NCI-H460 (cell line): ENCODE data around the gene TPT1. TPM values are rescaled to one million over a fixed set of nuclear protein-coding genes. Genes with fewer than 3 reads are reported as not detected.

Experiments
- DNase-seq: peaks from one replicate; pipeline ENCODE4 v3.0.0-alpha.2; 2016; ENCODE audit warnings: low read depth; ENCODE audit errors: extremely low read depth
- total RNA-seq: library from RNA; depleted of rRNA; stranded (reverse); fragments of >200 nt; shearing (Covaris generic); gene quantifications from 2 replicates; pipeline ENCODE4 v1.2.3, GENCODE V29; 2014

The TPT1 gene
- total RNA-seq, 1 experiment from 2014 or later, result 3,373 TPM

DNA sequence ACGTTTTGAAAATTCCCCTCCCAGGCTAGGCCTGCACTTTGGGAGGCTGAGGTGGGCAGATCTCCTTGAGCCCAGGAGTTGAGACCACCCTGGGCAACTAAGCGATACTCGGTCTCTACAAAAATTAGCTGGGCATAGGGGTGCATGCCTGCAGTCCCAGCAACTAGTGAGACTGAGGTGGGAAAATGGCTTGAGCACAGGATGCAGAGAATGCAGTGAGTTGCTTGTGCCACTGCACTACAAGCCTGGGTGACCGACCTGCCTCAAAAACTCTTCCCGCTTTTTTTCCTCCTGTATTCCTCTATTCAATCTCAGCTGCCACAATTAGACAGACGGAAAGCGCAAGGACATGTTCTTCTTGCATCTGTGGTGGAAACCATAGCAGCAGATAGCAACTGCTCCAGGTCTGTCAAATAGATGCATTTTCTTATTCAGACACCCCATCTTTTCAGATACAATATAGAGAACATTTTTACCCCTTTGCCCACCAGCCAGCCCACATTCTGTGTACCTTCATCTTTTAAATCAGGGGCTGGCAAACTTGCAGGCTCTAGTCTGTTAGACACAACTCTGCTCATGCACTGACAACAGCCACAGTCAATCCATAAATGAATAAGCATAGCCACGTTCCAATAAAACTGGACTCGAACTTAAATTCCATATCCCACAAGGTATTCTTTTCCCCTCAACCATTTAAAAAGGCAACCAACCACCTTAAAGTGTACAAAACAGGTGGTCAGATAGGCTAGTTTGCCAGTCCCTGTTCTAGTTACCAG is 4.8 kb downstream of the TPT1 start:
- no peak for DNase-seq

DNA sequence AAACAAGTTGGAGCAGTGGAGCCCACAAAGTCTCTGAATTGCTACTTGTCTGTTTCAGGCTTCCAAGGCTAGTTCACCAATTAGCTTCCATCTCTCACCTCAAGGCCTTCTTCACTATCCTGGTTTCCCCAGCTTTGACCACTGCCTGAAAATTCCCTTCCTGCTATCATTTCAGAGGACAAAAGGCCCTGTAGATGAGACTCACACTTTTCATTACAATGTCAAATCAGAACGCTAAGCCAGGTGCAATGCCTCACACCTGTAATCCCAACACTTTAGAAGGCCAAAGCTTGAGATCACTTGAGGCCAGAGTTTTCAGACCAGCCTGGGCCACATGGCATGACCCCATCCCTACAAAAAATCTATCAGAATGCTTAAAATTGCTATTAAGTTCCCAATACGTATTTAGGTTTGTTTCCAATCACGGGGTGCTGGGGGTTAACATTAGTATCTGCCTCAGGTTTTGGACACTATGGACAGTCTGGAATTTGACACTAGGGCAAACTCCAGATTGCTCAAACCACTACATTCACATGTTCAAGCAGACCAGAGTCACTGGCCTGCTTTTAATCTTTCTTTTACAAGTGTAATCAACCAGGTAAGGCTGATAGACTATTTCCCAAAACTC is 5.5 kb downstream of the TPT1 start:
- no peak for DNase-seq

GRCh38 chr13:45333977-45334922 is 6.7 kb downstream of the TPT1 start:
- DNase-seq, result no peak

DNA sequence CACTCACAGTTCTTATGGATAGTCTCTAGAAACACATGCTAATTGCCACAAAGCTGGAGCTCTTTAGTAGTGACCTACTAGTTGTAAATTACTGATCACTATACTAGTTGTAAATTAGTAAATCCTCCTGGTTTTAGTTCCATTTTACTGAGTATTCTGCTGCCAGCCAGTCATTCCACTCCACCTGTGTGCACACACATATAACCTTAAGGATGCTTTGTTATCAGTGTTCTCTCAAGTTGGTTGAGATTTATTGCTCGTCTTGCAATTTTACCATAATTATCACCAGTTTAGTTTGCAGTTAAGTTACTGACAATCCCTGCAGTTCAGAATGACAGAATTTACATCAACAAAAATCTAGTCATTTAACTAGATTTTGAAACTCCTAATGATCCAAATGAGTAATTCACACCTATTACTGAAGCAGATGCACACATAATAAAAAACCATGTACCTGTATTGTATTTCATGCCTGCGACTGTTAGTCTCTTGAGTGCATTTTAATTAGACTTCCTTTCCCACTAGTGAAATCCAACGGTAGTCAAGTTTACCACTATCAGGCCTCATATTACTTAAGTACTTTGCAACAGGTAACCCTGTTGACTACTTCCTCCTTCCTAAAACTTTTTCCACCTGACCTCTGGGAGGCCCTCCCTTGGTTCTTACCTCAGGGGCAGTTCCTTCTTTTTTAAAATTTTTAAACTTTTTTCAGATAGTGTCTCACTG is 7.6 kb downstream of the TPT1 start:
- DNase-seq, result no peak

- no peak for DNase-seq
These were observed 8.2 kb downstream of the TPT1 start for GRCh38 chr13:45332831-45333219.

DNA sequence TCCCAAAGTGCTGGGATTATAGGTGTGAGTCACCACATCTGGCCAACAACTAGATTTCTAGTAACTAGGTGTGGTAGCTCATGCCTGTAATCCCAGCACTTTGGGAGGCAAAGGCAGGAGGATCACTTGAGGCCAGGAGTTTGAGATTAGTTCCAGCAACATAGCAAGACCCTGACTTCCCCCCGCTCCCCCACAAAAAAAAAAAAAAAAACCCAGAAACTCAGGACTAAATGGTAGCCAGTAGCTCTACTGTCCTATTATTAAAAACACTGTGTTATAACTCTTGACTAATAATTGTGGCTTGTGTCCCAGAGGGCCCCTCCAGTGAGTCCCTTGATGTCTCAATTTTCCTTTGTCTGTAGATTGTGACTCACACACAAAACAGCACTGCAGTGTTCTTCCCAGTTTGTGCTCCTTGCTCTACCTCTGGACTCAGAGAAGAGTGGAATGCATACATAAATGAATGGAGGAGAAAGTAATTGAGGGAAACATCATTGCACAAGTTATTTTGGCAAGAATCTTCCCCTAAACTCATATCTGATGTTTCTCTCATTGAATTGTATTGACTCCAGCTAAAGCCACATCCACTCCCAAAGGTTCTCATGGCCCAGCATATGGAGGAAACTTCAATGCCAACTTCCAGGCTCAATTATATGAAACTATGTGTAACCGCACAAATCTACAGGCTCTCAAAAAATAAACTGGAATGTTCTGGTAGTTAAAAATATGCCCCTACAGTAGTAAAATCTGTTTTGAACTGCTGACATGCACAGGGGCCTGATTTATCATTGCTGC is 8.8 kb downstream of the TPT1 start:
- DNase-seq, result no peak

- DNase-seq, result no peak
These were observed 9.3 kb downstream of the TPT1 start for GRCh38 chr13:45331692-45332035.

- no peak for DNase-seq
These were observed 9.8 kb downstream of the TPT1 start for GRCh38 chr13:45331123-45331619.

GRCh38 chr13:45328661-45329111 is 12.3 kb downstream of the TPT1 start:
- DNase-seq, result no peak

- DNase-seq, result no peak
These were observed 13.6 kb downstream of the TPT1 start for GRCh38 chr13:45327253-45327955.

DNA sequence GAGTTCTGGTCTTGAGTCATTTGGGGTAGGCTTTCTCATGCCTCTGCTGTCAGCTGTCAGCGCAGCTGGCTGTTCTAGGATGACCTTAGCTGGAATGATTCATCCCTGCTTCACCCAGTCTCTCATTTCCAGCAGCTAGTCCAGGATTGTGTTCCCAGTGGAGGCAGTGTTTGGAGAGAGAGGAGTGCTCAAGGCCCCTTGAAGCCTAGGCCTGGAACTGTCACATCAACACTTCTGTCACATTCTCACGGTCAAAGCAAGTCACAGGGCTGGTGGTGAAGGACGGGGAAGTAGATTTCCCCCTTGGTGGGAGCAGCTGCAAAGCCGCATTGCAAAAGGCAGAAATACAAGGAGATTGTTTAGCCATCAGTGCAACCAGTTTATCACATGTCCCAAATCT is 15.2 kb downstream of the TPT1 start:
- no peak for DNase-seq

DNA sequence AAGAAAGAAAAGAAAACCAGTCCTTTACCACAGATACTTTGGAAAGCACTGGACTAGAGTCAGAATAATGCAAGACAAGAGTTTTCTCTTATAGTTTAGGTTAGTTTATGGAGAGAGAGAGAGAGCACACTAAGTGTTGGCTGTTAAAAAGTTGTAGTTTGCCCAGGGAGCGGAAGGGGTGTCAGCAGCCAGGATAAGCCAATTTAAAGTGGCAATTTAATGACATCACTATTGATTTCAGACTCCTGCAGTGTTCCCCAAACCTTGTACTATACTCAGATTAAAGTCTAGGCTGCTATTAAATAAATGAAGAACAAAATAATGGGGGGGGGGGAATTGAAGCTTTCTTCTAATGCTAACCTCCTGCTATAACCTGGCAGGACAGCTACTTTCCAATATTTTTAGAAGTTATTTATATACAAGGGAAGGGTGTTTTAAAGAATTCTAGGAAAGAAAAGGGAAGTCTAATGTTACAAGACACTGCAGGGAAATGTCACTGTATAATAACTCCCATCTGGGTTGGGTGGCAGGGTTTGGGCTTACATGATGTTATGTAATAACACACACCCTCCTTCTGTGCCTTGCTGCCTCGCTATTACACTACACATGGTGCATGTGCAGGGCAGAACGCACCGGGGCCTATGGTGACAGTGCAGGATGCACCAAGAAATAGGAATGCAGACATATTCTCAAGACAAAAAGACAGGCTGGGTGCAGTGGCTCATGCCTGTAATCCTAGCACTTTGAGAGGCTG is 19.9 kb downstream of the TPT1 start:
- DNase-seq, result no peak

DNA sequence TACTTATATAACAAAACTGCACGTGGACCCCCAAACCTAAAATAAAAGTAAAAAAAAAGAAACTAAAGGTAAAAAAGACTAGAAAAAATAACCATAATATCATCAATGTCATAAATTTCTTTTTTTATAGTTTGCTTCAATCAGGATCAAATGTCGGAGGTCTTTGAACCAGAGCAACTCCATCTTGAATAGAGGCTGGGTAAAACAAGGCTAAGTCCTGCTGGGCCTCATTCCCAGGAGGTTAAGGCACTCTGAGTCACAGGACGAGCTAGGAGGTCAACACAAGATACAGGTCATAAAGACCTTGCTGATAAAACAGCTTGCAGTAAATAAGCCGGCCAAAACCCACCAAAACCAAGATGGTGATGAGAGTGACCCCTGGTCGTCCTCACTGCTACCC is 24.0 kb downstream of the TPT1 start:
- no peak for DNase-seq

DNA sequence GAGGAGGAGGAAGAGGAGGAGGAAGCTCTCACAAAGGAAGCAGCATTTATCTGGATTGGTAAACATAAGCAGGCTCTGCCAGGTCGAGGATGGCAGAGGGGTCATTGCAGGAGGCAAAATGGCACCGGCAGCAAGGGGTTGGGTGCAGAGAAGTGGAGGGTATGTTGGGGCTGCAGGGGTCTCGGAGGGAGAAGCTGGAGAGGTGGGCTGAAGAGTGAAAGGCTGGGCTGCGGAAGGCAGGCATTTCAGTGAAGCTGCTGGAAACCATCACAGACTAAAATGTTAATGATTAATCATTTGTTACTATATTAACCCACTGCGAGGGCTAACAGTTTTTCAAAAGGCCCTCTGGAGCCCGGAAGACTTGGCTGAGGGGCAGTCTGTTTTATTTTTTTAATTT is 24.6 kb downstream of the TPT1 start:
- no peak for DNase-seq

DNA sequence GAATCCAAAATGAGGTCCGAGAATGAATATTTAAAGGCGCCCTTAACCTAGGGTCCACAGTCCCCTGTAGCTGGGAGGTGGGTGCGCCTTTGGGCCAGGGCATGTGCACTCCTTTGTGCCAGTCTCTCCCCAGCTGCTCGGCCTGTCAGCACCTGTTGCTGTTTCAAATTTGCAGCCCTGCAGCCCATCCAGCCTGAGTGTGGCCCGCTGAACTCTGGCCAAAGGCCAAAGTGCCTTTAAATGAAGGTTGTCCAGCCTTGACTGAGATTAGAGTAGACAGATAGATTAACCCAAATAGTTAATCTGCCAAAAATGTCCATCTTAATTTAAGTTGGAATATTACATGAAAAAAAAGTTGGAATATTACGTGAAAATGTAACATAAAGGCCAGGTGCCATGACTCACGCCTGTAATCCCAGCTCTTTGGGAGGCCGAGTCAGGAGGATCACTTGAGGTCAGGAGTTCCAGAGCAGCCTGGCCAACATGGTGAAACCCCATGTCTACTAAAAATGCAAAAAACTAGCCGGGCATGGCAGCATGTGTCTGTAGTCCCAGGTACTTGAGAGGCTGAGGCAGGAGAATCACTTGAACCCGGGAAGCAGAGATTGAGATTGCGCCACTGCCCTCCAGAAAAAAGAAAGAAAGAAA is 25.3 kb downstream of the TPT1 start:
- DNase-seq, result no peak

- no peak for DNase-seq
These were observed 26.2 kb downstream of the TPT1 start for GRCh38 chr13:45314822-45315221.

- DNase-seq, result no peak
These were observed 30.4 kb downstream of the TPT1 start for GRCh38 chr13:45310341-45311131.
